ENCODE measurements around the gene RAB23. TPM values are rescaled to one million over a fixed set of nuclear protein-coding genes. Genes with fewer than 3 reads are reported as not detected.

RAB23 gene
- total RNA-seq, 1 experiment from 2014 or later = 18.1 TPM

GRCh38 chr6:57255451-57256169, 33.5 kb upstream of the RAB23 start:
- Histone ChIP-seq H2AFZ (ENCODE audit: low read length) (no peak overlapping the region), H3T11ph (ENCODE audit: low read length) (no peak overlapping the region), H3K79me1 (ENCODE audit: insufficient read depth, low read depth, low read length, poor library complexity, severe bottlenecking) (no peaks in the 10 kb centered on the region), H4K91ac (ENCODE audit: insufficient read length, low read depth, low read length) (no peak overlapping the region), H3K56ac (ENCODE audit: insufficient read length, low read depth, low read length) (no peak overlapping the region), H3K14ac (ENCODE audit: insufficient read depth, low read length) (no peak overlapping the region), H2BK20ac (ENCODE audit: low read depth, low read length, poor library complexity, severe bottlenecking) (no peak overlapping the region), H3K4ac (ENCODE audit: low read depth, low read length) (no peak overlapping the region), H3K18ac (ENCODE audit: insufficient read length, low read depth, low read length) (no peak overlapping the region), H3K79me2 (ENCODE audit: insufficient read depth, low read length) (no peaks in the 10 kb centered on the region), H3K9me3 (ENCODE audit: control insufficient read depth, low read depth, low read length) (no peaks in the 10 kb centered on the region), H2BK12ac (ENCODE audit: insufficient read length, low read depth, low read length) (no peak overlapping the region), H3K23ac (ENCODE audit: insufficient read length, low read depth, low read length) (no peak overlapping the region), H2BK5ac (ENCODE audit: insufficient read length, low read length) (no peak overlapping the region), H2BK15ac (ENCODE audit: low read depth, low read length) (no peak overlapping the region), H3K4me2 (ENCODE audit: insufficient read depth, insufficient read length, low read length) (no peak overlapping the region), H3K4me1 (ENCODE audit: insufficient read depth, low read length) (no peaks in the 10 kb centered on the region), H4K20me1 (ENCODE audit: control insufficient read depth, insufficient read depth, insufficient read length) (no peaks in the 10 kb centered on the region), H3K9ac (ENCODE audit: extremely low read depth, insufficient read length, low read length) (no peak overlapping the region), H2BK120ac (ENCODE audit: low read depth, low read length, poor library complexity, severe bottlenecking) (no peak overlapping the region), H3K23me2 (ENCODE audit: insufficient read length, low read depth, low read length, poor library complexity, severe bottlenecking) (no peaks in the 10 kb centered on the region), H2AK5ac (ENCODE audit: insufficient read length, low read length) (no peak overlapping the region), H4K8ac (replicated peaks; ENCODE audit: insufficient read length, low read depth, low read length) (no peak overlapping the region), H4K5ac (ENCODE audit: insufficient read length, low read depth, low read length) (no peak overlapping the region), H3K27me3 (ENCODE audit: insufficient read depth, low read length) (no peaks in the 10 kb centered on the region), H3K27ac (ENCODE audit: insufficient read length, low read depth, low read length) (no peak overlapping the region)
- H3K27me3 Mint-ChIP-seq (ENCODE audit: low read depth) = no peaks in the 10 kb centered on the region
- H3K27ac Mint-ChIP-seq = no peak overlapping the region
- no peaks in the 10 kb centered on the region for H3K9me3 Mint-ChIP-seq
- DNase-seq = no peak
- no CpG with 5 or more reads among the region's 4 CpGs for WGBS (ENCODE audit: extremely low coverage, insufficient read length, low lambda C conversion rate)
- TF ChIP-seq CTCF (conservative IDR thresholded peaks at IDR 0.05) = no peak
- no peak overlapping the region for H3K4me3 Mint-ChIP-seq
- H3K36me3 Mint-ChIP-seq (ENCODE audit: insufficient read depth in 1 of 3, low read depth in 3 of 3) = no peaks in the 10 kb centered on the region
- H3K4me1 Mint-ChIP-seq = peaks cover 0 to 3% of the 10 kb centered on the region in 2 experiments; a peak in 1 of 4 replicates
